T-cell (primary cell): Measurements from ENCODE around the gene TMEM184A. TPM values are rescaled to one million over a fixed set of nuclear protein-coding genes. Genes with fewer than 3 reads are reported as not detected.

Experiments
- ATAC-seq, 4 experiments: fragments of 200-7000 bp in 3 of 4; fragments of 150-1000 bp in 1 of 4; cut with Tn5 transposase; replicated peaks in 1 of 4; 1 replicate in 3 of 4; 2 replicates in 1 of 4; pipeline ENCODE4 v1.10.0; 2021; ENCODE audit warnings: moderate library complexity in 3 of 4, mild to moderate bottlenecking in 2 of 4, moderate number of reproducible peaks in 1 of 4
- CTCF ChIA-PET, 2 donors: fragments of 300-600 bp; sonication (Branson Sonifier 250); formaldehyde crosslinking; loops; one replicate each; lab custom pipeline; 2022; ENCODE audit warnings: antibody characterized with exemption in 2 of 2; lab: Charles Lee
- POLR2A ChIA-PET, 2 donors: fragments of 300-600 bp; sonication (Branson Sonifier 250); formaldehyde crosslinking; loops; one replicate each; lab custom pipeline; 2022; ENCODE audit warnings: antibody characterized with exemption in 2 of 2; lab: Charles Lee
- DNase-seq, 35 experiments: peaks; one replicate each; pipeline versions ENCODE4 v3.0.0 to v3.0.0-alpha.2; 2013 to 2023
- H3K27ac ChIP-seq: one replicate; pipeline ENCODE4 v1.5.1; 2013; ENCODE audit warnings: low read length
- H3K27me3 ChIP-seq, 2 experiments: replicated peaks in 1 of 2; 1 replicate in 1 of 2; 2 replicates in 1 of 2; pipeline versions ENCODE4 v1.6.1 to v1.7.0; 2013; ENCODE audit warnings: low read length in 1 of 2, mixed read lengths in 1 of 2; ENCODE audit not compliant: control insufficient read depth in 2 of 2, insufficient read depth in 2 of 2; ENCODE audit errors: extremely low read depth in 1 of 2
- H3K36me3 ChIP-seq, 2 donors: 1 replicate in 1 of 2; 2 replicates in 1 of 2; pipeline versions ENCODE4 v1.6.1 to v1.7.0; 2013; ENCODE audit warnings: low read length in 1 of 2; ENCODE audit not compliant: control insufficient read depth in 2 of 2, insufficient read depth in 1 of 2; ENCODE audit errors: extremely low read depth in 1 of 2
- H3K4me1 ChIP-seq, 2 experiments: 1 replicate in 1 of 2; 2 replicates in 1 of 2; pipeline versions ENCODE4 v1.6.1 to v1.7.0; 2013; ENCODE audit warnings: low read length in 2 of 2, mixed read lengths in 1 of 2; ENCODE audit not compliant: insufficient read depth in 2 of 2, control insufficient read depth in 1 of 2; ENCODE audit errors: extremely low read depth in 1 of 2
- H3K4me3 ChIP-seq, 2 donors: 1 replicate in 1 of 2; 2 replicates in 1 of 2; pipeline versions ENCODE4 v1.5.1 to v1.7.0; 2013; ENCODE audit warnings: mild to moderate bottlenecking in 2 of 2, low read length in 1 of 2, moderate library complexity in 1 of 2; ENCODE audit not compliant: control insufficient read depth in 1 of 2; ENCODE audit errors: extremely low read depth in 1 of 2
- H3K9me3 ChIP-seq: 2 replicates; pipeline ENCODE4 v1.7.0; 2013
- H3K27ac Mint-ChIP-seq, 2 donors: one replicate each; pipeline ENCODE4 v1.8.0; 2020 to 2021; ENCODE audit warnings: mild to moderate bottlenecking in 2 of 2, mixed read lengths in 2 of 2
- H3K27me3 Mint-ChIP-seq, 2 donors: one replicate each; pipeline ENCODE4 v1.8.0; 2021 to 2022; ENCODE audit warnings: mixed read lengths in 2 of 2
- H3K36me3 Mint-ChIP-seq: one replicate; pipeline ENCODE4 v1.8.0; 2021; ENCODE audit warnings: mixed read lengths
- H3K4me1 Mint-ChIP-seq, 3 donors: one replicate each; pipeline ENCODE4 v1.8.0; 2020 to 2022; ENCODE audit warnings: mixed read lengths in 3 of 3, mild to moderate bottlenecking in 1 of 3
- H3K4me3 Mint-ChIP-seq, 3 donors: one replicate each; pipeline ENCODE4 v1.8.0; 2020 to 2022; ENCODE audit warnings: mild to moderate bottlenecking in 3 of 3, mixed read lengths in 3 of 3, moderate library complexity in 3 of 3
- H3K9me3 Mint-ChIP-seq, 3 donors: one replicate each; pipeline ENCODE4 v1.8.0; 2020 to 2022; ENCODE audit warnings: mixed read lengths in 3 of 3
- WGBS: methylation state at CpG from one replicate; pipeline ENCODE4 v1.1.5; 2013; ENCODE audit warnings: missing lambda C conversion rate; ENCODE audit not compliant: insufficient coverage; 5-methylcytosine and 5-hydroxymethylcytosine counted together
- total RNA-seq, 35 experiments: library from RNA in 6 of 35; stranded (reverse) in 6 of 35; fragments of 120-200 nt in 1 of 35; gene quantifications; one replicate each; pipeline versions ENCODE4 v1.2.1 to v1.2.4 and lab custom pipeline; 2013 to 2026

Gene TMEM184A
- total RNA-seq, 5 donors from 2014 or later (not counting 1 experiment from before 2014, with no cell fraction given), result 0.18 to 0.38 (median 0.33) TPM; not detected in 2

DNA sequence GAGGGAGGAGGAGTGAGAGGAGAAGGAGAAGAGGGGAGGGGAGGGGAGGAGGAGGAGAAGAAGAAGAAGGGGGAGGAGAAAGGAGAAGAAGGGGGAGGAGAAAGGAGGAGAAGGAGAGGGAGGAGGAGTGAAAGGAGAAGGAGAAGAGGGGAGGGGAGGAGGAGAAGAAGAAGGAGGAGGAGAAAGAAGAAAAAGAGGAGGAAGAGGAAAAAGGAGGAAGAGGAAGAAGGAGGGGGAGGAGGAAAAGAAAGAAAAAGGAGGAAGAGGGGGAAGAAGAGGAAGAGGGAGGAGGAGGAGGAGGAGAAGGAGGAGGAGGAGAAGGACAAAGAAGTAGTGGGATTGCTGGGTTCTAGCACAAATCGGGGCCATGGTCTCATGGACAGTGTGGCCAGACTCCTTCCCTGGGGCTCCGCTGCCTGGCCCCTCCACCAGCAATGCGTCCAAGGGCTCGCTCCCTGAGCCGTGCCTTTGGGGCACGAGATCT is 29.7 kb downstream of the TMEM184A start:
- Mint-ChIP-seq H3K4me1 (peaks cover 0 to 2% (median 0%) of the 10 kb centered on the region in 3 donors), H3K27ac (no peak overlapping the region), H3K9me3 (no peaks in the 10 kb centered on the region), H3K27me3 (peaks cover 5 to 7% of the 10 kb centered on the region in 2 donors), H3K36me3 (no peaks in the 10 kb centered on the region), H3K4me3 (no peak overlapping the region)
- CTCF ChIA-PET, result no interaction called here
- no peak for DNase-seq
- Histone ChIP-seq H3K9me3 (no peaks in the 10 kb centered on the region), H3K4me3 (no peak overlapping the region), H3K27ac (no peak overlapping the region), H3K36me3 (no peaks in the 10 kb centered on the region), H3K27me3 (peaks cover 0 to 37% of the 10 kb centered on the region in 2 experiments), H3K4me1 (peaks cover 0 to 10% of the 10 kb centered on the region in 2 experiments)
- 86% methylated on average over 6 of the region's 6 CpGs for WGBS
- no peak for ATAC-seq
- POLR2A ChIA-PET, result no interaction called here

DNA sequence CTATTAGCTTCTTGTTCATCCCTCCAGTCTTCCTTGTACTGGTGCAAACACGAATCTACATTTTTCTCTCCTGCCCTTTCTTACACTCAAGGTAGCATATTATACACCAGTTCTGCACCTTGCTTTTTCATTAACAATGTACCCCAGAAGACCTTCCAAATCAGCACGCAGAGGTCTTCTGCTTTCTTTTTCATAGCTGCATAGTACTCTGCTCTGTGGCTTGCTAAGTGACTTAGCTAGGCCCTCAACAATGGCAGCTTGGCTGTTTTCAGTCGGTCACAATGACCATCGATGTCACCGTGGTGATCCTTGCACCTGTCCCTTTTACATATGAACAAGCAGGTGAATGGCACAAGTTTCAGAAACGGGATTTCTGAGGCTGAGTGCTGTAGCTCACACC is 30.6 kb downstream of the TMEM184A start:
- Mint-ChIP-seq H3K4me1 (peaks cover 0 to 2% (median 0%) of the 10 kb centered on the region in 3 donors), H3K27me3 (peaks cover 5 to 7% of the 10 kb centered on the region in 2 donors), H3K9me3 (no peaks in the 10 kb centered on the region), H3K27ac (no peak overlapping the region), H3K36me3 (no peaks in the 10 kb centered on the region), H3K4me3 (no peak overlapping the region)
- H3K36me3 ChIP-seq, result no peaks in the 10 kb centered on the region
- ATAC-seq (no peak), DNase-seq (no peak)
- H3K27ac ChIP-seq, result no peak overlapping the region
- 84% methylated on average over 5 of the region's 6 CpGs for WGBS
- ChIA-PET CTCF (no interaction called here), POLR2A (interaction anchor here in 1 of 2 donors (0.5 kb wide), 1 partner anchor 1171 kb away, joined by 9 read pairs; no protein-coding TSS in a partner anchor)
- no peak overlapping the region for H3K4me3 ChIP-seq
- peaks cover 0 to 37% of the 10 kb centered on the region in 2 experiments for H3K27me3 ChIP-seq
- H3K4me1 ChIP-seq, result peaks cover 0 to 8% of the 10 kb centered on the region in 2 experiments
- H3K9me3 ChIP-seq, result no peaks in the 10 kb centered on the region

DNA sequence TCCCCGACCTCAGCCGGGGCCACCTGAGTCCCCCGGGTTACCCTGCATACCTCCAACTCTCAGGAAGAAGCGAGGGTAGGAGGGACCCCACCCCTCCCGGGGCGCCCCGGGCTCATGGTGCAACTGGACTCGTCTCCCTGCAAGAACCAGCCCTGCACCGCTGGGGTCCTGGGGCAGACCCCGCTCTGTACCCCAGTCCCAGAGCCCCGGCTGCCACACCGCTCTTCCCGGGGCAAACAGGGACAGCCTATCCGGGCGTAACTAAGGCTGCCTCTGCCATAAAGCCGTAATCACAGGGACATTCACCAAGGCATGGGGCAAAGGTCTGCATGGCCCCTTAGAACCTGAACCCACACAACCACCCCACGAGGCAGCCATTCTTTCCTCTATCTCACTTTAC is 32.2 kb downstream of the TMEM184A start:
- CTCF ChIA-PET, result no interaction called here
- no peak overlapping the region for H3K27ac Mint-ChIP-seq
- WGBS, result 96% methylated on average over 14 of the region's 17 CpGs
- Histone ChIP-seq H3K9me3 (no peaks in the 10 kb centered on the region), H3K27me3 (peaks cover 0 to 38% of the 10 kb centered on the region in 2 experiments), H3K27ac (no peak overlapping the region), H3K36me3 (no peaks in the 10 kb centered on the region), H3K4me1 (no peaks in the 10 kb centered on the region), H3K4me3 (no peak overlapping the region)
- peaks cover 5 to 7% of the 10 kb centered on the region in 2 donors for H3K27me3 Mint-ChIP-seq
- H3K4me3 Mint-ChIP-seq, result no peak overlapping the region
- DNase-seq, result no peak
- POLR2A ChIA-PET, result no interaction called here
- H3K4me1 Mint-ChIP-seq, result no peaks in the 10 kb centered on the region
- H3K9me3 Mint-ChIP-seq, result peaks cover 3 to 6% (median 5%) of the 10 kb centered on the region in 3 donors
- H3K36me3 Mint-ChIP-seq, result no peaks in the 10 kb centered on the region
- ATAC-seq, result peak in 1 of 4 experiments; percentile 9

DNA sequence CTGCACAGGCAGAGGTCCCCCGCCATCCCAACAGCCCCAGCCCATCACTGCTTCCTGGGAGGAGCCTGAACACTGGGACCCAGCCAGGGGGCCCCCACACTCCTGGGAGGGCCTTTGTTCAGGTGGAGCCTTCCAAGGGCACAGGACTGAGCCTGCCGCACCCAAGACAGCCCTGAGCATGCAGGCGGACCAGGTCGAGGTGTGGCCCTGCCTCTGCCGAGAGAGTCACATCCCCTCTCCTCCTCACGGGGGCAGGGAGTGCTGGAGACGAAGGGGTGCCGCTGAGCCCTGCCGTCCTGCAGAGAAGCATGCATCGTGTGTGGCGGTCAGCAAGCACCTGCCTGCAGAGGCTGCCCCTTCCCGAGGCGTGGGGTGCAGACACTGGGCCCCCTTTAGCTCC is 32.8 kb downstream of the TMEM184A start:
- no peak overlapping the region for H3K27ac ChIP-seq
- no peaks in the 10 kb centered on the region for H3K36me3 ChIP-seq
- no peak for DNase-seq
- no peaks in the 10 kb centered on the region for H3K9me3 ChIP-seq
- H3K4me3 Mint-ChIP-seq, result no peak overlapping the region
- peaks cover 0 to 37% of the 10 kb centered on the region in 2 experiments for H3K27me3 ChIP-seq
- H3K27ac Mint-ChIP-seq, result no peak overlapping the region
- H3K27me3 Mint-ChIP-seq, result peaks cover 5 to 7% of the 10 kb centered on the region in 2 donors
- POLR2A ChIA-PET, result no interaction called here
- H3K4me3 ChIP-seq, result no peak overlapping the region
- no peaks in the 10 kb centered on the region for H3K4me1 ChIP-seq
- no peaks in the 10 kb centered on the region for H3K36me3 Mint-ChIP-seq
- peaks cover 3 to 6% (median 5%) of the 10 kb centered on the region in 3 donors for H3K9me3 Mint-ChIP-seq
- CTCF ChIA-PET, result no interaction called here
- 77% methylated on average over 5 of the region's 13 CpGs for WGBS
- H3K4me1 Mint-ChIP-seq, result no peaks in the 10 kb centered on the region
- no peak for ATAC-seq

- no peak overlapping the region for H3K4me3 Mint-ChIP-seq
- CTCF ChIA-PET, result no interaction called here
- no peaks in the 10 kb centered on the region for H3K4me1 ChIP-seq
- H3K27ac ChIP-seq, result no peak overlapping the region
- no peak overlapping the region for H3K27ac Mint-ChIP-seq
- H3K9me3 ChIP-seq, result no peaks in the 10 kb centered on the region
- peaks cover 3 to 6% (median 5%) of the 10 kb centered on the region in 3 donors for H3K9me3 Mint-ChIP-seq
- H3K4me1 Mint-ChIP-seq, result no peaks in the 10 kb centered on the region
- DNase-seq (no peak), ATAC-seq (peak in 1 of 4 experiments; percentile 46)
- H3K4me3 ChIP-seq, result no peak overlapping the region
- POLR2A ChIA-PET, result no interaction called here
- peaks cover 0 to 2% of the 10 kb centered on the region in 2 donors for H3K27me3 Mint-ChIP-seq
- 94% methylated on average over 3 of the region's 11 CpGs for WGBS
- no peaks in the 10 kb centered on the region for H3K36me3 Mint-ChIP-seq
- peaks cover 0 to 27% of the 10 kb centered on the region in 2 experiments for H3K27me3 ChIP-seq
- H3K36me3 ChIP-seq, result no peaks in the 10 kb centered on the region
Observed at GRCh38 chr7:1521456-1521855, 34.5 kb downstream of the TMEM184A start.

- Histone ChIP-seq H3K27ac (no peak overlapping the region), H3K9me3 (no peaks in the 10 kb centered on the region), H3K27me3 (peaks cover 0 to 25% of the 10 kb centered on the region in 2 experiments), H3K4me1 (no peaks in the 10 kb centered on the region), H3K4me3 (no peak overlapping the region), H3K36me3 (no peaks in the 10 kb centered on the region)
- Mint-ChIP-seq H3K9me3 (peaks cover 3 to 6% (median 5%) of the 10 kb centered on the region in 3 donors), H3K4me1 (no peaks in the 10 kb centered on the region), H3K4me3 (no peak overlapping the region), H3K27me3 (no peaks in the 10 kb centered on the region), H3K27ac (no peak overlapping the region), H3K36me3 (no peaks in the 10 kb centered on the region)
- 92% methylated on average over 24 of the region's 27 CpGs for WGBS
- no peak for DNase-seq
- no peak for ATAC-seq
- ChIA-PET POLR2A (no interaction called here), CTCF (no interaction called here)
Observed at GRCh38 chr7:1520539-1521234, 35.3 kb downstream of the TMEM184A start.
